GM13977 (cell line): ENCODE results near the gene RGS19.

ENCODE experiments used
- DNase-seq: peaks from one replicate; pipeline ENCODE4 v3.0.0; 2012; ENCODE audit warnings: low spot score
- in situ Hi-C: fragments of 300-500 bp; cut with MboI; formaldehyde crosslinking; loops from one replicate; pipeline ENCODE4 v1.12.0; 2022; ENCODE audit warnings: low sequenced_read_pairs, low pct_unique_long_range_greater_than_20kb, mixed read lengths, inconsistent platforms; ENCODE audit not compliant: unreplicated experiment
- TF ChIP-seq, protein P1 (sequence below): IDR thresholded peaks from 2 replicates; pipeline ENCODE4 v1.5.1; 2012; ENCODE audit warnings: mild to moderate bottlenecking, control low read depth; ENCODE audit not compliant: insufficient read depth; ENCODE audit errors: extremely low read depth, missing control alignments

RGS19 gene

DNA sequence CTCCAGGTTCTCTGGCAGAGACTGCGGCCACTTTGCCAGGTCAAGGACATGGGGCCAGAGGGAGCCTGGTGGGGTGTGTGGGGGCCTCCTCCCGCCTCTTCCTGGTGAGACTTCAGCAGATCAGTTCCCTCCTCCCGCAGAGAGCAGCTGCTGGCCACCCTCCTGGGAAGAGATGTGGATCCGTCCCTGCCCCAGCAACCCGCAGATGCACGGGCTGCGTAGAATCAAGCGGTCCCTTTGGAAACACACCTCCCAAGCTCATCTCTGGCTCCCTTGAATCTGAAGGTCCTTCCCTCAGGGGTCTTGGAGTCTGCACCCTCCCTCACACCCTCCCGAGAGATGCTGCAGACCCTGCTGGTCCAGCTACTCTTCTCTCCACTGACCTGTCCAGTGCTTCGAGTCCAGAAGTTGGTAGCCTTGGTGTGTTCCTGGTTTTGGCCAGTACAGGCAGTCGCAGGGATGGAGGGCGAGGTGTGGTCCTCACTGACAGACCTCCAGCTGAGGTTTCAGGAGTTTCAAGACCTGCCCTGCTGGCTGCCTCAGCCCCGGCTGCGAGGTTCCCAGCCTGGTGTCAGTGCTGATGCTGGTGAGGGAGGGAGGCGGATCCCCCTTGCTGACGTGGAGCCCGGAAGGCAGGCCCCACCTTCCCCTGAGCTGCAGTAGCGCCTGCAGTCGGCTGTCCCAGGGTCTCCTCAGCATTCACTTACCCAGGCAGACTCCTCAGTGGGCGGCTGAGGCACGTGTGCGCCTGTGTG lies 27.8 kb upstream of the RGS19 start, which contains the start of gene NPBWR2:
Gene NPBWR2 (minus strand): TSS at position 585 of the 755 bp plus-strand sequence. CDS start 734 bp downstream, outside the sequence.
- DNase-seq: no peak
- TF ChIP-seq, protein P1, sequence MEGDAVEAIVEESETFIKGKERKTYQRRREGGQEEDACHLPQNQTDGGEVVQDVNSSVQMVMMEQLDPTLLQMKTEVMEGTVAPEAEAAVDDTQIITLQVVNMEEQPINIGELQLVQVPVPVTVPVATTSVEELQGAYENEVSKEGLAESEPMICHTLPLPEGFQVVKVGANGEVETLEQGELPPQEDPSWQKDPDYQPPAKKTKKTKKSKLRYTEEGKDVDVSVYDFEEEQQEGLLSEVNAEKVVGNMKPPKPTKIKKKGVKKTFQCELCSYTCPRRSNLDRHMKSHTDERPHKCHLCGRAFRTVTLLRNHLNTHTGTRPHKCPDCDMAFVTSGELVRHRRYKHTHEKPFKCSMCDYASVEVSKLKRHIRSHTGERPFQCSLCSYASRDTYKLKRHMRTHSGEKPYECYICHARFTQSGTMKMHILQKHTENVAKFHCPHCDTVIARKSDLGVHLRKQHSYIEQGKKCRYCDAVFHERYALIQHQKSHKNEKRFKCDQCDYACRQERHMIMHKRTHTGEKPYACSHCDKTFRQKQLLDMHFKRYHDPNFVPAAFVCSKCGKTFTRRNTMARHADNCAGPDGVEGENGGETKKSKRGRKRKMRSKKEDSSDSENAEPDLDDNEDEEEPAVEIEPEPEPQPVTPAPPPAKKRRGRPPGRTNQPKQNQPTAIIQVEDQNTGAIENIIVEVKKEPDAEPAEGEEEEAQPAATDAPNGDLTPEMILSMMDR: no peak
- in situ Hi-C loops: no loop called here

DNA sequence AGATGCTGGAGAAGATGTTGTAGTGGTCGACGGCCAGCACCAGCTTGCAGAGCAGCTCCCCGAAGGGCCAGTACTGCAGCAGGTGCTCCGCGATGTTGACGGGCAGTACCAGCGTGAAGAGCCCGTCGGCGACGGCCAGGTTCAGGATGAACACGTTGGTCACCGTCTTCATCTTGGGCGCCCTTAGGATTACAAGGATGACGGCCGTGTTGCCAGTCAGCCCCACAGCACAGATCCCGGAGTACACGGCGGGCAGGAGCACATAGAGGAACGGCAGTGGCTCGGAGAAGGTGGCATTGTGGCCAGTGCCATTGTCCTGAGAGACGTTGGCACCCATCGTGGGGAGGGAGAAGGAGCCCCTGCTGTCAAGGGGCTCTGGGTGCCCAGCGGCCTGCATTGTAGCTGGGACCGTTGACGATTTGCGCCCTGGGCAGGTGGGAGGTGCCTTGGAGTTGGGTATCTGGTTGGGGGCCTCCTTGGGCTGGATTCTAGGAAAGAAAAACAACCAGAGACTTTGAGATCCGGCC lies 27.2 kb upstream of the RGS19 start:
- TF ChIP-seq, protein P1: no peak
- in situ Hi-C loops: no loop called here
- no peak for DNase-seq

DNA sequence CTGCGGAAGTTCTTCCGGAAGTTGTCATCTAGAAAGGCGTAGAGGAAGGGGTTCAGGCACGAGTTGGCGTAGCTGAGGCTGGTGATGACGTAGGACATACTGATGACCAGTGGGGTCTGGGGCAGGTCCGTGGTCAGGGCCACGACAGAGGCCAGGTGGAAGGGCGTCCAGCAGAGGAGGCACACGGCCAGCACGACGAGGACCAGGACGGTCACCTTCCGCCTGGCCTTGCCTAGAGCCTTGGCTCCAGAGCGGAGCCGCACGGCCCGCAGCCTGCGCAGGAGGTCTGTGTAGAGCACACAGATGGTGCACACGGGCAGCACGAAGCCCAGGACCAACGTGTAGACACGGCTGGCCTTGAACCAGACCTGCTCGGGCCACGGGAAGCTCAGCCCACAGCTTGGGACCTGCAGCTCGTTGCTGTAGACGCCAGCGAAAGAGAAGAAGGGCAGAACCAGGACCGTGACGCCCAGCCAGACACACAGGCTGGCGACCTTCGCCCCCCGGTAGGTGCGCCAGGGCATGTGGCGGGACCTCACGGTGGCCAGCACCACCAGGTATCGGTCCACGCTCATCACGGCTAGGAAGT lies 26.6 kb upstream of the RGS19 start:
- in situ Hi-C loops: no loop called here
- TF ChIP-seq, protein P1: no peak
- no peak for DNase-seq

DNA sequence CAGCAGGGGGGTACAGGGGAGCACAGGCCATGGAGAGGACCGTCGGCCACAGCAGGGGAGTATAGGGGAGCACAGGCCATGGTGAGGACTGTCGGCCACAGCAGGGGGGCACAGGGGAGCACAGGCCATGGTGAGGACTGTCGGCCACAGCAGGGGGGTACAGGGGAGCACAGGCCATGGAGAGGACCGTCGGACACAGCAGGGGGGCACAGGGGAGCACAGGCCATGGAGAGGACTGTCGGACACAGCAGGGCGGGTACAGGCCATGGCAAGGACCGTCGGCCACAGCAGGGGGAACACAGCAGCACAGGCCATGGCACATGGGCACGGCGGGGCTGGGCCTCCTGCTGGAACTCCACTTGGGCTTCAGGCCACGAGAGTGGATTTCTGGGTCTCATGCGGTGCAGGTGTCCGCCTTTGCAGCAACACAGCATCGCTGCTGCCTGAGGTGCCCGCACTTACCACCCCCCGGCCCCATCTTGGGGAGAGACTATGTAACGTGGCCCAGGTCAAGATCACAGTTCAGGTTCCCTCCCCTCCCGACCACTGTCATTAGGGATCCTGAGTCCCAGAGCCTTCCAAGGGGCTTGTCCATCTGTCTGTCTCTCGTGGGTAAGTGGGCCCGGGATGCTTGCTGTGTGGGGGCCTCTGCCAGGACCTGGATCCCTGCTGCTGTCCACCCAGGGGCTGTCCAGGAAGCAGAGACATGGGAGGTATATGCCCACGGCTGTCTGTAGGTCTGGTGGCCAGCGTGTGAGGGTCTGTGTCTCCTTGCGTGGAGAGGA lies 25.5 kb upstream of the RGS19 start:
- TF ChIP-seq, protein P1: no peak
- DNase-seq: no peak
- in situ Hi-C loops: no loop called here

DNA sequence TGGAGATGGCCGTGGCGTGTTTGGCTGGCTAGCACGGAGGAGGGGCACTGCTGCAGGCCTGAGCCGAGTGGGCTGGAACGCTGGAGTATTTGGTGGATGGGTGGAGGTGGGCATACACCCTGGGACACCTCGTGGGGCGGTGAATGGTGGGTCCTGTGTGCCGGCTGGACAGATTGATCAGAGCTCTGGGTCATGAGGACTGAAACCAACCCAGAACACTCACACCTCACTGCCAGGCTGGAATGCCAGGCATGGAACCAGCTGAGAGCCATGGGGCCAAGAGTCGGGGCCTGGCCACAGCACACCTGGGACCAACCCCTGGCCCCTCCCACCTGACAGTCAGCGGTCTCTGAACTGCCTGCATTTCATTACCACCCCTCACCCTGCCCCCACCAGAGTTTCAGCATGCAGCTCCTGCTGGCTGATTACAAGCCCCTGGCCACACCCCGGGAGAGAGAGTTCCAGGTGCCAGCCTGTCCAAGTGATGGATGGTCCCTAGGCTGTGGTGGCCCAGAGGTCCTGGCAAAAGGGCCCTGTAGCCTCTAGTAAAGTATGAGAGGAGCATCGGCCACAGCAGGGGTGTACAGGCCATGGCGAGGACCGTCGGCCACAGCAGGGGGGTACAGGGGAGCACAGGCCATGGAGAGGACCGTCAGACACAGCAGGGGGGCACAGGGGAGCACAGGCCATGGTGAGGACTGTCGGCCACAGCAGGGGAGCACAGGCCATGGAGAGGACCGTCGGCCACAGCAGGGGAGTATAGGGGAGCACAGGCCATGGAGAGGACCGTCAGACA lies 24.8 kb upstream of the RGS19 start:
- TF ChIP-seq, protein P1: no peak
- no peak for DNase-seq
- in situ Hi-C loops: no loop called here
